Panc1 (cell line): ENCODE data around the gene FRRS1.

Experiments used
- CTCF ChIP-seq: fragments of 450-650 bp; IDR thresholded peaks from 2 replicates; pipeline ENCODE4 v1.5.1; 2017; ENCODE audit warnings: mild to moderate bottlenecking
- POLR2AphosphoS5 ChIP-seq: IDR thresholded peaks from 2 replicates; pipeline ENCODE4 v1.6.1; 2012; ENCODE audit warnings: mild to moderate bottlenecking, low read depth, low read length, moderate library complexity
- SIN3A ChIP-seq: IDR thresholded peaks from 2 replicates; pipeline ENCODE4 v1.6.1; 2012; ENCODE audit warnings: low read depth, mild to moderate bottlenecking, low read length, moderate library complexity, borderline replicate concordance; ENCODE audit not compliant: insufficient read depth

GRCh38 chr1:99740141-99740540, 26.3 kb downstream of the FRRS1 start:
- TF ChIP-seq CTCF (no peak), POLR2AphosphoS5 (no peak), SIN3A (no peak)
